ENCODE data around the gene LENG1. TPM values are rescaled to one million over a fixed set of nuclear protein-coding genes. Genes with fewer than 3 reads are reported as not detected.

The LENG1 gene
- total RNA-seq, 2 experiments from 2014 or later: 7.6 to 9.1 TPM

DNA sequence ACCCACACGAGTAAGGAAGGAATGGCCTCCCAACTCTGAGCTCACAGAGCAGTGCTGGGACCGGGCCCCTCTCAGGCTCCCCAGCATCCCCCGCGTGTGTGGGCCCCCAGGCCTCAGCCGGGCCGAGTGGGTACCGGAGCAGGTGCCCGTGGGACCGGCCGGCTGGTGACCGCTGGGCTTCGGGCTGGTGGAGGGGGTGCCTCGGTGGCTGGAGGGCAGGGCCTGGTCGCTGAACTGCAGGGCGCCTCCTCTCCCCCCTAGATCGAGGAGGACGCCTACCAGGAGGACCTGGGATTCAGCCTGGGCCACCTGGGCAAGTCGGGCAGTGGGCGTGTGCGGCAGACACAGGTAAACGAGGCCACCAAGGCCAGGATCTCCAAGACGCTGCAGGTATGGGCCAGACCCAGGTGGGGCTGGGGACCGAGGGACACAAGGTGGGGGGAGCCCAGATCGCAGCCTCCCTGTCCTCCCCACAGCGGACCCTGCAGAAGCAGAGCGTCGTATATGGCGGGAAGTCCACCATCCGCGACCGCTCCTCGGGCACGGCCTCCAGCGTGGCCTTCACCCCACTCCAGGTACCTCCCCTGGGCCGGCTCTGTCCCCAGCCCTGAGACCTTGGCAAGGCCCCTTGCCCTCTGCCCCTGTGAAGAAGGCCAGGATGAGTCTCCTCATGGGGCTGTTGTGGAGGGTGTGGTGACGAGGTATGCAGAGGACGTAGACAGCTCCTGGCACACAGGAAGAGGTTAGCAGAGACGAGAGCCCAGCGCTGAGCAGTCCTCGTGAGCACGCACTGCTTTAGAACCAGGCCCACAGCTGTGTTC is 30.5 kb downstream of the LENG1 start:
- POLR2A ChIA-PET: no interaction called here
- CTCF ChIA-PET: no interaction called here
- H3K4me3 Mint-ChIP-seq: no peak overlapping the region
- no peak overlapping the region for H3K27ac Mint-ChIP-seq
- no peaks in the 10 kb centered on the region for H3K4me1 Mint-ChIP-seq
- H3K36me3 Mint-ChIP-seq (ENCODE audit: low read depth): peaks cover 8% of the 10 kb centered on the region
- DNase-seq: no peak
- no peaks in the 10 kb centered on the region for H3K27me3 Mint-ChIP-seq
- H3K9me3 Mint-ChIP-seq: no peaks in the 10 kb centered on the region

- Mint-ChIP-seq H3K27me3 (no peaks in the 10 kb centered on the region), H3K4me3 (no peak overlapping the region), H3K4me1 (no peaks in the 10 kb centered on the region), H3K9me3 (no peaks in the 10 kb centered on the region), H3K27ac (no peak overlapping the region), H3K36me3 (ENCODE audit: low read depth) (peaks cover 11% of the 10 kb centered on the region)
- ChIA-PET POLR2A (no interaction called here), CTCF (no interaction called here)
- no peak for DNase-seq
Observed at GRCh38 chr19:54128441-54128725, 31.1 kb downstream of the LENG1 start.

- Mint-ChIP-seq H3K4me3 (no peak overlapping the region), H3K27ac (no peak overlapping the region), H3K4me1 (no peaks in the 10 kb centered on the region), H3K9me3 (no peaks in the 10 kb centered on the region), H3K27me3 (no peaks in the 10 kb centered on the region), H3K36me3 (ENCODE audit: low read depth) (peaks cover 13% of the 10 kb centered on the region)
- ChIA-PET POLR2A (no interaction called here), CTCF (interaction anchor here (1.8 kb wide), 1 partner anchor 12 kb away, joined by 5 read pairs; the partner anchor contains the start of genes PRPF31 and TFPT)
- DNase-seq: no peak
Observed at GRCh38 chr19:54127688-54128440, 31.7 kb downstream of the LENG1 start.

- Mint-ChIP-seq H3K36me3 (ENCODE audit: low read depth) (peaks cover 20% of the 10 kb centered on the region), H3K27ac (no peak overlapping the region), H3K9me3 (no peaks in the 10 kb centered on the region), H3K4me1 (no peaks in the 10 kb centered on the region), H3K4me3 (no peak overlapping the region), H3K27me3 (no peaks in the 10 kb centered on the region)
- DNase-seq: no peak
- CTCF ChIA-PET: no interaction called here
- POLR2A ChIA-PET: no interaction called here
Observed at GRCh38 chr19:54125713-54126112, 33.8 kb downstream of the LENG1 start.

DNA sequence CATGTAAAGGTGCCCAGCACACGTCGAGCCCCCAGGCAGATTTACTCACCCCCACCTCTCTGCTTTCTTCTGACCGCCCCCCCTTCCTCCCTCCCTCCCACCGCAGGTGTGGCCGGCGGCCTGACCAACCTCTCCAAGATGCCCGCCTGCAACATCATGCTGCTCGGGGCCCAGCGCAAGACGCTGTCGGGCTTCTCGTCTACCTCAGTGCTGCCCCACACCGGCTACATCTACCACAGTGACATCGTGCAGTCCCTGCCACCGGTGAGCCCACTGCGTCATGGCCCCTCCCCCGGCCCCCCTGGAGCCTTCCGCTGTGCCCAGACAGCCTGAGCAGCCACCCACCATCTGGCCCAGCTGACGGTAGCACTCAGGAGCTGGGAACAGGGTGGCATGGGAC is 35.1 kb downstream of the LENG1 start:
- no peak for DNase-seq
- ChIA-PET POLR2A (no interaction called here), CTCF (interaction anchor here (0.6 to 1.0 kb wide), 2 partner anchors 18 to 104 kb away, joined by 3 read pairs; no protein-coding TSS in a partner anchor)
- H3K4me3 Mint-ChIP-seq: no peak overlapping the region
- H3K27ac Mint-ChIP-seq: no peak overlapping the region
- no peaks in the 10 kb centered on the region for H3K27me3 Mint-ChIP-seq
- no peaks in the 10 kb centered on the region for H3K9me3 Mint-ChIP-seq
- no peaks in the 10 kb centered on the region for H3K4me1 Mint-ChIP-seq
- H3K36me3 Mint-ChIP-seq (ENCODE audit: low read depth): peaks cover 25% of the 10 kb centered on the region

- Mint-ChIP-seq H3K9me3 (no peaks in the 10 kb centered on the region), H3K4me1 (no peaks in the 10 kb centered on the region), H3K27me3 (no peaks in the 10 kb centered on the region), H3K4me3 (no peak overlapping the region), H3K36me3 (ENCODE audit: low read depth) (peaks cover 23% of the 10 kb centered on the region), H3K27ac (no peak overlapping the region)
- DNase-seq: no peak
- POLR2A ChIA-PET: interaction anchor here (0.6 kb wide), 1 partner anchor 9 kb away, joined by 3 read pairs; no protein-coding TSS in a partner anchor
- CTCF ChIA-PET: interaction anchor here (0.6 to 1.0 kb wide), 2 partner anchors 18 to 105 kb away, joined by 3 read pairs; no protein-coding TSS in a partner anchor
Observed at GRCh38 chr19:54123682-54124081, 35.8 kb downstream of the LENG1 start.

- Mint-ChIP-seq H3K4me3 (no peak overlapping the region), H3K27me3 (no peaks in the 10 kb centered on the region), H3K27ac (no peak overlapping the region), H3K4me1 (peaks cover 13% of the 10 kb centered on the region), H3K9me3 (no peaks in the 10 kb centered on the region), H3K36me3 (ENCODE audit: low read depth) (peaks cover 19% of the 10 kb centered on the region)
- DNase-seq: no peak
- ChIA-PET CTCF (interaction anchor here (1.4 kb wide), 1 partner anchor 15 kb away, joined by 3 read pairs; no protein-coding TSS in a partner anchor), POLR2A (no interaction called here)
Observed at GRCh38 chr19:54121259-54121658, 38.3 kb downstream of the LENG1 start.

DNA sequence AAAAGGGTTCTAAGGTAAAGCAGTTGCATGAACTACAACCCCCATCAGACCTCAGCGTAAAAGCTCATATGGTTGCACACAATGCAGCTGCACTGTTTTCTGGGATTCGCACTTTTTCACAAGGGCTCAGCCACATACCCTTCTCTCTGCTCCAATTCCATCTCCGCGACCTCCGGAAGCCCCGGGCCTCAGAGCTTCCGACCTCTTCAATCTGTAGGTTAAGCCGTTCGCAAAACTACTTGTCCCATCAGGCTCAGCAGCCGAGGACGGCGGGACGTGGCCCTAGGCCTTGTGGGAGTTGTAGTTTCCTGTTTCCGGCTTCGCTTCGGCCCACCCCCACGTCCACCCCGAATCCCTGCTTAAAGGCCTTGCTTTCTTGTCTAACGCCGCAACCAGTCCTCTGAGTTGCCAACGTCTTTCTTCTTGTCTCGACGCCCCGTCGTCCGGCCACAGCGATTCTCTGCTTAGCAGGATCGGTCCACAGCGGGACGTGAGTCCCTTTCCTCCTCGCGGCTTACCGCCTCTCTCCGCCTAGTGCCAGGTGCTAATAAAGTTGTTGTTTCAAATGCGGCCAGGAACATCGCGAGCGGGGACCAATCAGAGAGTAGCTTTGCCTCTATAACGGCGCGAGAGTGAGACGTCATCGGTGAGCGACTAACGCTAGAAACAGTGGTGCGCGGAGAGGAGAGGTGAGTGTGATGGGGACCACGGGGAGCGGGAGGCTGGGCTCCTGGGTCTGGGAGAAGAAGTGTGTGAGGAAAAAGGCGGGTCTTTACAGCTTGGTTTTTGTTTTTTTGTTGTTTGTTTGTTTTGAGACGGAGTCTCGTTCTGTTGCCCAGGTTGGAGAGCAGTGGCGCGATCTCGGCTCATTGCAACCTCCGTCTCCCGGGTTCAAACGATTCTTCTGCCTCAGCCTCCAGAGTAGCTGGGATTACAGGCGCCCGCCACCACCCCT is 44.1 kb downstream of the LENG1 start, which contains the start of the genes PRPF31 and TFPT:
TSS of gene PRPF31 (plus strand) at position 646 of the 955 bp plus-strand sequence. CDS start 2,525 bp downstream, outside the sequence.
TSS of gene TFPT (minus strand) at position 549 of the 955 bp plus-strand sequence. CDS start at position 161, 388 bp downstream.
- H3K4me1 Mint-ChIP-seq: peaks cover 35% of the 10 kb centered on the region

GRCh38 chr19:54114340-54115108 is 45.0 kb downstream of the LENG1 start:
- Mint-ChIP-seq H3K27me3 (no peaks in the 10 kb centered on the region), H3K9me3 (no peaks in the 10 kb centered on the region), H3K27ac (peak overlapping the region; percentile 91), H3K4me1 (peaks cover 35% of the 10 kb centered on the region), H3K4me3 (peak overlapping the region; percentile 87), H3K36me3 (ENCODE audit: low read depth) (peaks cover 35% of the 10 kb centered on the region)
- DNase-seq: peak; percentile 74
- ChIA-PET CTCF (interaction anchor here (0.7 to 2.0 kb wide), 6 partner anchors 11 to 240 kb away, joined by 3 to 10 read pairs (median 4); partner anchors contain the start of gene CNOT3), POLR2A (interaction anchor here (0.5 to 2.2 kb wide), 3 partner anchors 9 to 319 kb away, joined by 3 to 13 read pairs (median 6); partner anchors contain the start of gene CNOT3)

More for the DNA sequence above, 44.1 kb downstream of the LENG1 start, which contains the start of the genes PRPF31 and TFPT:
- ChIA-PET POLR2A (interaction anchor here (0.5 to 2.2 kb wide), 2 partner anchors 21 to 318 kb away, joined by 6 to 13 read pairs; partner anchors contain the start of gene CNOT3), CTCF (interaction anchor here (0.7 to 2.0 kb wide), 5 partner anchors 12 to 240 kb away, joined by 3 to 10 read pairs (median 4); partner anchors contain the start of gene CNOT3)
- Mint-ChIP-seq H3K4me3 (peak within 1 kb of the TSS; percentile 87), H3K27me3 (no peaks in the 10 kb centered on the region), H3K27ac (peak within 1 kb of the TSS; percentile 91), H3K36me3 (ENCODE audit: low read depth) (peaks cover 33% of the 10 kb centered on the region), H3K9me3 (no peaks in the 10 kb centered on the region)
- peak; percentile 98 for DNase-seq

- CTCF ChIA-PET: no interaction called here
- DNase-seq: no peak
- no peak overlapping the region for H3K4me3 Mint-ChIP-seq
- no peak overlapping the region for H3K27ac Mint-ChIP-seq
- POLR2A ChIA-PET: no interaction called here
- no peaks in the 10 kb centered on the region for H3K9me3 Mint-ChIP-seq
- no peaks in the 10 kb centered on the region for H3K27me3 Mint-ChIP-seq
- peaks cover 26% of the 10 kb centered on the region for H3K4me1 Mint-ChIP-seq
- peaks cover 47% of the 10 kb centered on the region for H3K36me3 Mint-ChIP-seq (ENCODE audit: low read depth)
Observed at GRCh38 chr19:54109651-54110050, 49.9 kb downstream of the LENG1 start.

DNA sequence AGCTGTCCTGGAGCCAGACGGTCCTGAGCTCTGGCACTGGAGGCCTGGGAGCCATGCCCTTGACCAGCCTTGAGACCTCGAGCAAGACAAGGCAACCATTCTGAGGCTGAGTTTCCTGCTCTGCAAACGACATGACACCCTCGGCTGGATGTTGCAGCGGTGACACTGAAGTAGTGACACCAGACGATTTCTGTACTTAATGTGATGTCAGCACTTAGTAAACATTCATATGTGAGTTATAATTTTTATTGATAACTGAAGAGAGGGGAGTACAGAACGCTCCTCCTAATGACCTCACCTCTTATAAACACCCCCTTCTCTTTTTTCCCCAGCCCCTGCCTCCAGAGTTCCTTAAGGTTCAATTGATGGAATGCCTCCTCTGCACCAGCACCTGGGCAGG is 51.0 kb downstream of the LENG1 start:
- Mint-ChIP-seq H3K36me3 (ENCODE audit: low read depth) (peaks cover 39% of the 10 kb centered on the region), H3K4me1 (peaks cover 23% of the 10 kb centered on the region), H3K27ac (no peak overlapping the region), H3K4me3 (no peak overlapping the region), H3K27me3 (no peaks in the 10 kb centered on the region), H3K9me3 (no peaks in the 10 kb centered on the region)
- POLR2A ChIA-PET: no interaction called here
- CTCF ChIA-PET: no interaction called here
- DNase-seq: no peak

All from activated CD4-positive, alpha-beta T cell treated with anti-CD3 and anti-CD28 coated beads, Interleukin-2, amount 10 ng/mL, durations not matched to agents 7 days and 5 days (primary cell).